Stimulated activated CD4-positive, alpha-beta T cell treated with anti-CD3 and anti-CD28 coated beads, Interleukin-1b, Interleukin-23, amount 100 ng/mL, for 24 hours (primary cell): ENCODE data around the gene VAMP8.
"Not testable (repeated sequence)": the region's sequence is repeated elsewhere in the genome, so short reads cannot be mapped to it uniquely, and the experiment has no call there.

ENCODE experiments used
- DNase-seq, 4 experiments: peaks; one replicate each; pipeline ENCODE4 v3.0.0-alpha.2; 2020; ENCODE audit warnings: low read depth in 4 of 4, low spot score in 1 of 4

The VAMP8 gene

DNA sequence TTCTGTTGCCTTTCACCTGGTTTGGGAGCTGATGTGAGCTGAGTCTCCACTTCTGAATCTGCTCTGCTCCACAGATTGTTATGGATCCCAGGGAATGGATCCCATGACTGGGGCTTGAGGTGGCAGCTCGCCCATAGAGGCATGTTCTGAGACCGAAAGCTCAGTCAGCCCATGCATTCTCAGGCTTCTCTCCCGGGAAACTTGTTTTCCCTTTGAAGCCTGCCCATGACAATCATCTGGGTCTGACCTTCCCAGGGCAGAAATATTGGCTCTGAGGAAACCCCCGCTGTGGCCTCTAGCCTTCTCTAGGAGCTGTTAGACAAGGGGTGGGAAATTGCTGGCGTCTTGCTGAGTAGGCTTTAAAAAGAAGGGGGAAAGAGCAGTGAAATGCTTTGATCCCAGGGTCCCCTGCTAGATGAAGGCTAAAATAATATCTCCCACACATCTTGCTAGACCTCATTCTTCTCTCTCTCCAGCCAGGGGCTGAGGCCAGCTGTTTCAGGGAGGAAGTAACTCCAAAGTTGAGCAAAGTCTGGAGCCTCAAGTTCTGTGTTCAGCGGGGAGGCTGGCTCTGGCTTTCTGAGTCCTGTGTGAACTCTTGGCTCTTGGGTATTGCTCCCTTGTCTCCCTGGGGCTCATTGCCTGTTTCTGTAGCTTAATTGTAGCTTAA, 2.0 kb downstream of the VAMP8 start:
- DNase-seq, result no peak

DNA sequence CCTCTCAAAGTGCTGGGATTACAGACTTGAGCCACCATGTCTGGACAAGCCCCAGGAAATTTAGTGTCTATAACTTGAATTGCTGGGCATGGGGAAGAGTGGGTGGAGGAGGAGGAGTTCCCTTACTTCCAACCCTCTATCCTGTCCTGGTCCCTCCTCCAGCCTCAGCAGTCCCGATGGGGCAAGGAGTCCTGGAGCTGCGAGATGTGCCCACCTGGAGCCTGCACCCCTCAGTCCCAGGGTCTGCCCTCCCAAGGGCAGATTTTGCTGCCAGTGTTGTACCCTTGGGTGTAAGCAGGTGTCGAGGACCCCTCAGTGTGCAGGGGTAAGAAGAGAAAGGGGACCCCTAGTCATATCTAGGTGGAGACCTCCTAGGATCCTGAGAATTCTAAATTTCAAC, 2.8 kb downstream of the VAMP8 start:
- DNase-seq, result no peak

DNA sequence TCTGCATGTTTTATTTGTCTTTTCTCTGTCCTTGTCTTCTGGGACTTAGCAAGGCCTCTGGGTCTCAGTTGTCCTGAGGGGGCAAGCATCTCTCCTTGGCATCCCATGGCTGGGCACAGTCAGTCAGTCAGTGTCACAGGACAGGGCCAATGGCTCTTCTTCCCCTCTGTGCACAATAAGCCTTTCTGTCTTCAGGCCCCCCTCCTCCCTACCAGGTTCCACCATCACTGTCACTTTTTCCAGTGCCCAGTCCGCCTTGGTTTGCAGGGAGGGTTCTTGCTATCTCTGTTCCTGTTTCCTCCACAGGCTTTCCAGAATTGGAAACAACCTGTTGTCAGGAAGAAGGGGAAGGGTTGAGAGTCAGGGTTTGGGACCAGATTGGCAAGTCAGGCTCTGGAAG, 5.1 kb downstream of the VAMP8 start:
- no peak for DNase-seq

DNA sequence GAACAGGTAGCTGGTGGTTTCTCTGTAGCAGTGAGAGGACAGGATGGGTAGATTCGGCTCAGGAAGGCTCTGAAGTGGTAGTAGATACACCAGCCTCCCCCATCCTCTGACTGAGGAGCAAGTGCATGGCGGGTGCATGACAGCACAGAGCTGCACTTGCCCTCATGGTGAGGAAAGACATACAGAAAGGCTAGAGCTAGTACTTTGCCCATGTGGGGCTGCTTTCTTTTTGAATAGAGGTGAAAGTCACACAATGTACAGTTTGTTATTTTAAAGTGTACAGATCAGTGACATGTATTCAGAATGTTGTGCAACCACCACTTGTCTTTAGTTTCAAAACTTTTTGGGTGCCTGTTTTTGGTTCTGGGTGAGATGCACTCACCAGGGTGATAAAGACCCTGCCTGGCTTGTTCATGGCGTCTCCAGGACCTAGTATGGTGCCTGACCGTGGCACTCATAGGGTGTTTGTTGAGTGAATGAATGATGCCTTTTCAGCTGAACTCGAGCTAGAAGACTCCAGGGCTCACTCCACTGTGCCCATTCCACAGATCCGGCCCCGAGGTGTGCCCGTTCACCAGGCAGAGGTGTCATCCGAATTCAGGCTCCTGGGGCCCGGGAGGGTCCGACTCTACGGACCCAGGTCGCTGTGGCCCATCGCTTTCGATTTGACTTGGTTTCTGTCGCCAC, 6.4 kb downstream of the VAMP8 start:
- DNase-seq, result no peak

DNA sequence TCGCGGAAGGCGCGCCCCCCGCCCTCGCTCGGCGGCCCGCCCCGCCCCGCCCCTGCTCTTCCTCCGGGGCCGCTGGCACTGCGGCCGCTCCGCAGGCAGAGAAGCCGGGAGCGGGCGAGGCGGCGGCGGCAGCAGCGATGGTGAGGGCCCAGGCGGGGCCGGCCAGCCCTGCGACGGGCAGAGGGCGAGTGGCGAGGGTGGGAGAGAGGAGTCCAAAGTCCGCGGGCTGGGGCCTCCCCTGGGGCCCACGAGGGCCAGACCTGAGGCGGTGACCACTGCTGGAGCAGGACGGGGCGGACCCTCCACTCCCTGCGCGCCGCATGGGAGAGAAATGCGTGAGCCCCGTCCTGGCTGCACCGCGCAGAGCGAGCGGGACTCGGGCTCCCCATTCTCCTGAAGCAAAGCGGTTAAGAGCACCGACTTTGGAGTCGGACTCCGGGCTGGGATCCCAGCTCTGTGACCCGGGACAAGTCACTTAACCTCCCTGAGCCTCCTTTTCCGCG, 7.0 kb downstream of the VAMP8 start, which contains the start of gene VAMP5:
VAMP5 (plus strand) TSS at position 78 of the 503 bp plus-strand sequence; CDS start at position 138, 60 bp downstream.
- DNase-seq, result no peak

- no peak for DNase-seq
Measured at GRCh38 chr2:85584857-85585780, 7.7 kb downstream of the VAMP8 start.

- DNase-seq, result no peak
Measured at GRCh38 chr2:85585781-85586105, 8.4 kb downstream of the VAMP8 start.

DNA sequence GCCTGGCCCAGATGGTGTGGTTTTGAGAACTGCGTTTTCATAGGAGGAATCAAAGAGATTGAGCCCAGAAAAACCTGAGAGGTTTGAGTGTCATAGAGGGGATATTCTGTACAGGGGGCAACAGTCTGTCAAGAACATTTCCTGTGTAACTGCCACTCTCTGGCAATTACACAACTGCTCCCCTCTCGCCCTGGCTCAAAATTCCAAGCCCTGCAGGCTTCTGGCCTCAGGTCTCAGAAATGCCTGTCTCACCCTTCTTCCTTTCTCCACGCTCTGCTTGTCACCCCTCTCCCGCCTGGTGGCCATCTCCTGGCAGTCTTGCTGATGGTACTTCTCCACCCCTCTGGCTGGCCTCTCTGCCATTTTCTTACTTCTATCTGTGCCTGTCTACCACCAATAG, 10.8 kb downstream of the VAMP8 start:
- no peak for DNase-seq

DNA sequence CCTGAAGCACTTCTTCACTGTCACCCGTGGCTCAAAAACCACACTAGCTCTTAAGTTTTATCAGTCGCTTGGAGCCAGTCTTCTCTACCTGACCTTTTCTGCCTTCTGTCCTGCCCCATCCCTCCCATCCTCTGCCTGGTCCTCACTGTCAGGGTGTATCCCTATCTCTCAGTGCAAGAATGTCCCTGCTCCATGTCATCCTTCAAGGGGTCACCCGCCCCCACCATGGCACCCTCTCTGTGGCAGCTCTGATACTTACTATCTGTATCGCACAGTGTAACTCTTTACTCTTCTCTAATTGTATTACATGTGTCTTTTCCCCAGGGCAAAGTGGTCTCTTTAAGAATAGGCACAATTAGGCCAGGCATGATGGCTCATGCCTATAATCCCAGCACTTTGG, 11.3 kb downstream of the VAMP8 start:
- no peak for DNase-seq

GRCh38 chr2:85589181-85589580, 11.8 kb downstream of the VAMP8 start:
- no peak for DNase-seq

- DNase-seq, result no peak
Measured at GRCh38 chr2:85589982-85590791, 12.8 kb downstream of the VAMP8 start.

GRCh38 chr2:85590950-85591349, 13.6 kb downstream of the VAMP8 start:
- no peak for DNase-seq

DNA sequence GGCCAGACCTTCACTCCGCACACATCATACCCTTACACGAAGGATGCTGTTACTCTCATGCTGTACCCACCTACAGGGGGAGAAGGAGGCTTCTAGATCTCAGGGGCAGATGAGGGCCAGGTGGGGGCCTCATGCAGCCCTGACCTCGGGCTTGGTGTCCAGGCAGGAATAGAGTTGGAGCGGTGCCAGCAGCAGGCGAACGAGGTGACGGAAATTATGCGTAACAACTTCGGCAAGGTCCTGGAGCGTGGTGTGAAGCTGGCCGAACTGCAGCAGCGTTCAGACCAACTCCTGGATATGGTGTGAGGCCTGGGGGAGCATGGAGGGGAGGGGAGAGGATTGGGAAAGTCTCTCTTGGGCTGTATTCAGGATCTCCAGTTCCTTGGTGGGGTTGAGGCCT, 14.2 kb downstream of the VAMP8 start:
- no peak for DNase-seq

DNA sequence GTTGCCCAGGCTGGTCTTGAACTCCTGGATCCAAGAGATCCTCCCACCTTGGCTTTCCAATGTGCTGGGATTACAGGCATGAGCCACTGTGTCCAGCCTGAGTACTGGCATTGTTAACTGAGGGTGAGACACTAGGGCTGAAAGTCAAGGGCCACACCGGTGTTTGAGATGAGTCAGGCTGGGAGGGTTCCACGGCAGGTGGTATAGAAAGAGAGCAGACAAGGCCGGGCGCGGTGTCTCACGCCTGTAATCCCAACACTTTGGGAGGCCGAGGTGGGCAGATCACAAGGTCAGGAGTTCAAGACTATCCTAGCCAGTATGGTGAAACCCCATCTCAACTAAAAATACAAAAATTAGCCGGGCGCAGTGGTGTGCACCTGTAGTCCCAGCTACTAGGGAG, 14.9 kb downstream of the VAMP8 start:
- not testable (repeated sequence) for DNase-seq

GRCh38 chr2:85593023-85593422, 15.6 kb downstream of the VAMP8 start:
- DNase-seq, result no peak

DNA sequence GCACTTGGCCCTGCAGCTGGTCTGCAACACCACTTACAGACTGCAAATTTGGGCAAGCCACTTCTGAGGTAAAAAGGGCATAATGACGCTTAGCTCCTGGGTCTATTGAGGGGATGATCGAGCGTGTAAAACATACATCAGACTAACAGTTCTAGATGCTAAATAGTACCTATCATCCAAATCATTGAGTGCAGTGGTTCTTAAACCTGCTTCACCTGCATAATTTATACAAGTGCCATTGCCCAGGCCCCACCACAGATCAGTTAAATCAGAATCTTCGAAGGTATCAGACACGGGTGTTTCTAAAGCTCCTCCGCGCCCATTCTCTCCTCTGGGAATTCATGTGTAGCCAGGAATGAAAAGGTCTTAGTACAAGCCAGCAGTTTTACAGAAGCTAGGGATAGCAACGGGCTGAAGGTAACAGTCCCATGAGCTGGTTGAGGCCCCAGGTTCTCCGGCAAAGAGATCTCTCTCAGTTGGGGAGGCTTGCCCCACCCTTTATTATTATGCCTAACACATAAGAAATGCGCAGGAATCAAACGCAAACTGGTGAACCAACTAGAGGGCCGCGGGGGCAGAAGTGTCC, 17.4 kb downstream of the VAMP8 start:
- no peak for DNase-seq

DNA sequence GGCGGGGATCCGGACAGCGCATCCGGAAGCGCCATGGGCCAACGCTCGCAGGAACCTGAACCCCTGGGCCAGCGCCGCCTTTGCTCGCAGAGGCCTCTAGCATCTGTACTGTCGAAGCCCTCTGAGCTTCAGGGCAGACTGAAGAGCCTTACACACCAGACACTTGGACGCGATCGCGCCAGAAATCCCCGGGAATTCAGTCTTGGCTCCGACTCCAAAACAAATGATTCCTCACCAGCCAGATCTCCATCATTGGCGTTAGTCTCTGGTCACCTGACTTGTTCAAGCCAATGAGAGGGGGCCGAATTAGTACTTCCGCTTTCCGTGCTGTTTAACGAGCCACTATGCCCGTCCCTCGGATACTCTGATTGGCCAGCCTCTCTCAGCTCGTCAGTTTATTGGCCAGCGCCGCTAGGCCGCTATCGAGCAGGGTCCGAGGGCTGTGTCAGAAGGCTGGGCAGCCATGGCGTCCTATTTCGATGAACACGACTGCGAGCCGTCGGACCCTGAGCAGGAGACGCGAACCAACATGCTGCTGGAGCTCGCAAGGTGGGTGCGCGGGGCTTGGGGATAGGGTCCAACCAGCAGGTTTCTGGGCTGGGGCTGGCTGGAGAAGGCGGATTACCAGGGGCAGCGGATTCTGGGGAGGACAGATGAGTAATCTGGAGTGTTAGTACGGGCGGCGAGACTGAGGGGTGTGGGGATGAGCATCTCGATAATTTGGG, 18.1 kb downstream of the VAMP8 start, which contains the start of gene RNF181:
RNF181 (plus strand) TSS at position 445 of the 725 bp plus-strand sequence; CDS start at position 464, 19 bp downstream.
- peak; percentile 62 to 85 (median 72) for DNase-seq

GRCh38 chr2:85596026-85596333, 18.6 kb downstream of the VAMP8 start:
- DNase-seq, result no peak

- DNase-seq, result no peak
Measured at GRCh38 chr2:85596486-85597143, 19.2 kb downstream of the VAMP8 start.
